ENCODE data around the gene VPS51. TPM values are rescaled to one million over a fixed set of nuclear protein-coding genes. Genes with fewer than 3 reads are reported as not detected.
A peak's percentile ranks its signal among the peaks of the same experiment; 100 is the strongest.

VPS51 gene
- total and polyA plus RNA-seq, 2 donors = 107 to 167 TPM

DNA sequence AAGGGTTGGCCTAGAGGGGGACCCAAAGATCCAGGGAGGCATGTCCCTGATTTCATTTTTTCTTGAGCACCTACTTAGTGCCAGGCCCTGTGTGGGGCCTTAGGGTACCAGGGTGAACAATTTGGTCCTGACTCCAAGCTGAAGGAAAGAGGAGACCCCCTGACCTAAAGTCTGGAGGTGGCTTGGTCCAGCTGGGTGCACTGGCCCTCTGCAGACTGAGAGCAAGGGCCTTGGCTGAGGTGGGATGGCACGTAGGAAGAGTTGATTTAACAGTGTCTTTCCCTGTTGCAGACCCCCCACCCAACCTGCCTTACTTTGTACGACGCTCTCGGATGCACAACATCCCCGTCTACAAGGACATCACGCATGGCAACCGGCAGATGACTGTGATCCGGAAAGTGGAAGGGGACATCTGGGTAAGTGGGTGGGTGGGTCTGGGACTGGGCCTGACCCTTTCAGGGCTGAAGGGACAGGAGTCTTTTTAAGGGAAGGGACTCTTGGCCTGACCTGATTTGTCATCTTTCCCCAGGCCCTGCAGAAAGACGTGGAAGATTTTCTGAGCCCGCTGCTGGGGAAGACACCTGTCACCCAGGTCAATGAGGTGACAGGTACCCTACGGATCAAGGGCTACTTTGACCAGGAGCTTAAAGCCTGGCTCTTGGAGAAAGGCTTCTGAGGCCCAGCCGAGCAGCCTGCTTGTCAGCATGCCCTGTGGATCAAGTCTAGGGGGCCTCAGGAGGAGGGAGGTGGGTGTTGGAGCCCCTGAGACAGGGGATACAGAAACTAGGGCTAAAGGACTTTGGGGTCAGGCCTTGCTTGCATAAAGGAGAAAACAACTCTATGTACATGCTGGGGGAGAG is 29.4 kb downstream of the VPS51 start:
- Histone ChIP-seq H3K4me3 (ENCODE audit: low read depth, low read length) (no peak overlapping the region), H3K27ac (ENCODE audit: low read depth) (no peak overlapping the region), H3K36me3 (ENCODE audit: insufficient read depth) (peaks cover 7% of the 10 kb centered on the region), H3K4me1 (ENCODE audit: insufficient read depth) (no peaks in the 10 kb centered on the region)
- DNase-seq (ENCODE audit: extremely low spot score) = no peak
- WGBS = 89% methylated on average over 12 of the region's 12 CpGs

DNA sequence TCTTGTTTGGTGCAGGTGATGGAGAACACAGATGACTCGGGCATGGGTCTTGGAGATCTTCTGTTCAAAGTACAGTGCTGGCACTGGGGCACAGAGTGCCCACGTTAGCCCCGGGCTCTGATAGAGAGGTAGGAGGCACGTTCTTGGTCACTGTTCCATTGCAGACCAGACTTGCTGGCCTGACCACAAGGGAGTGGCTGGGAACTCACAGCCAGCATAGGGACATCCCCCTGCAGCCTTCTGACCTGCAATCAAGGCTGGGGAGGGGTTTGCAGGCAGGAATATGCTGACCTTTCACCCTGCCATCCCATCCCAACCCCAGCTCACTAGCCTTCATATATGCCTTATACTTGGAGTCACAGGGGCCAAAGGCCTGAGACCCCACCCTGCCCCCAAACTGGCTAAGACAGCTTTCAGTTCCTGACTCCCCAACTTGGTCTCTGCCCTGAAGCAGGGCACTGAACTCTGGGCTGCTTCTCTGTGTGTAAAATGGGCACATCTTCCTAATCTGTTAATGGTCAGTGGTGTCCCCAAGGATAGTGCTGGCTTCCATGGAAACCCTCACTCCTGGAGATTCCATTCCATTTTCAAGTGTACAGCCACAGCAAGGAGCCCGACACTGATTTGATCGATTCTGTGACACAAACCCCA is 30.7 kb downstream of the VPS51 start:
- Histone ChIP-seq H3K4me3 (ENCODE audit: low read depth, low read length) (no peak overlapping the region), H3K36me3 (ENCODE audit: insufficient read depth) (peaks cover 11% of the 10 kb centered on the region), H3K4me1 (ENCODE audit: insufficient read depth) (no peaks in the 10 kb centered on the region), H3K27ac (ENCODE audit: low read depth) (no peak overlapping the region)
- 75% methylated on average over 6 of the region's 6 CpGs for WGBS
- no peak for DNase-seq (ENCODE audit: extremely low spot score)

DNA sequence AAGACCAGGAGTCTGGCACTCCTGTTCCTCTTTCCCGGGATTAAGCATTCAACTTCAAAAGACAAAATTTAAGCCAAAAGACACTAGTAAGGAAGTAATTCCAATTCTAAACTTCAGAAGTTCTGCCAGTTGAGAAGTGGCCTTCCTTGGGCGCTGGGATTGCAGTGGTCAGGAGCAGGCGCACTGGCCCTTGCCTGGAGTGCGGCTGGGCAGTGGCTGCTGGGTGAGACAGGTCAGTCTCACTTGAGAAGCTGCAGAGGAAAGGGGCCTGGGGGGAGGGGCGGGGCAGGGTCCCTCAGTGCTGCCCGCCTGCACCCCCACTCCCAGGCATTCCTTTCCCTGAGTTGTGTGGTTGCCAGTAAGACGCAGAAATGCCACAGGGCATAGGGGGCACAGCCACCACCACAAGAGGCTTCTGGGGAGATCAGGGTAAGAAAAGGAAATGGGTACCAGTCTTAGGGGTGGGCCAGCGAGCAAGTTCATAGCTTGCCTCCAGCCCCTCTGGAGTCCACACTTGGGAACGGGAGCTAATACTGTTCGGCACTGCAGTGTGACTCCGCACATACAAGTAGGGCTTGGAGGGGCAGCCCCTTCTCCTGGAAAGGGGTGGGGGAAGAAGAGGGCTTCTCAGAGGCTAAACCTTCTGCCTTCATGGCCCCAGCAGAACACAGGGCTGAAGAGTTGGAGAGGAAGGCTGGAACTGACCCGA is 31.6 kb downstream of the VPS51 start:
- 77% methylated on average over 12 of the region's 12 CpGs for WGBS
- H3K36me3 ChIP-seq (ENCODE audit: insufficient read depth) = peaks cover 11% of the 10 kb centered on the region
- H3K4me3 ChIP-seq (ENCODE audit: low read depth, low read length) = no peak overlapping the region
- no peak for DNase-seq (ENCODE audit: extremely low spot score)
- H3K4me1 ChIP-seq (ENCODE audit: insufficient read depth) = no peaks in the 10 kb centered on the region
- no peak overlapping the region for H3K27ac ChIP-seq (ENCODE audit: low read depth)

DNA sequence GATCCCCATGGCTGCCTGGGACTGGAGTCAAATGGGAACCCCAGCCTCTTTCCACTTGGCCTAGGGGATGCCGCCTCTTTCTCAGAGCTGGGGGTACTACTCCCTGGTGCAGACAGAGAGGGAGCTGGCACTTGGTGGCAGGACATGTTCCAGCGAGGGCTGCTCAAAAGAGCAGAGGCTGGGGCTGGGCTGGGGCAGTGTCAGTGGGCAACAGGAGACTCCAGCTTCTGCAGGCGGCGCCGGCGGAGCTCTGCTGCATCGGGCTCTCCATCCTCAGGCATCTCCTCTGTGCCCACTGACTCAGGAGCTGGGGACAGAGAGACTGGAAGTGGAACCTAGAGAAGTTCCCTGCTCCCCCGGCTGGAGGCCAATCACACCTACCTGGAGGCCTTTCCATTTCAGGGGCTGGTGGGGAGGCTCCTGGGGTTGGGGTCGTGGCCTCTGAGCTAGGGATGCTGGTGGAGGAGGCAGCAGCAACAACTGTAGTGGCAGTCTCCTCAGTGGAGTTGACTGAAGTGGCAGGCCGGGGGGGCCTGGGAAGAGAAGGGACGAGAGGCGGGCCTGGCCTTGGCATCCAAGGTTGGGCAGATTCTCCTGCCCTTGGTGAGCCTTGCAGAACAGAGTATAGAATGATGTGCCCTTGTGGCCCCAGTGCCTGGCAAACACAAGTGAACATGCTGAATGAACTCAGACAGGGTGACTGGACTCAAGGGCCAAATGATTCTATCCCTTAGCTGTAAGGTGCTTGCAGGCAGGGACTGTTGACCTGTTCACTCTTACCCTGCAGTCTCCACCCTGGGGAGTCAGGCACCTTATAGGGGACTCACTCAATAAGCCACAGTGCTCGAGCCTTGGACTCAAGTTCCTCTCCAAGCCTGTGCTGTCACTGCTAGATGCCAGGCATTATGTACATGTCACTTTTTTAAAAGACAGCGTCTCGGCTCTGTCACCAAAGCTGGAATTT is 32.5 kb downstream of the VPS51 start:
- 86% methylated on average over 15 of the region's 15 CpGs for WGBS
- DNase-seq (ENCODE audit: extremely low spot score) = no peak
- no peak overlapping the region for H3K4me3 ChIP-seq (ENCODE audit: low read depth, low read length)
- no peaks in the 10 kb centered on the region for H3K4me1 ChIP-seq (ENCODE audit: insufficient read depth)
- no peak overlapping the region for H3K27ac ChIP-seq (ENCODE audit: low read depth)
- H3K36me3 ChIP-seq (ENCODE audit: insufficient read depth) = peaks cover 11% of the 10 kb centered on the region

DNA sequence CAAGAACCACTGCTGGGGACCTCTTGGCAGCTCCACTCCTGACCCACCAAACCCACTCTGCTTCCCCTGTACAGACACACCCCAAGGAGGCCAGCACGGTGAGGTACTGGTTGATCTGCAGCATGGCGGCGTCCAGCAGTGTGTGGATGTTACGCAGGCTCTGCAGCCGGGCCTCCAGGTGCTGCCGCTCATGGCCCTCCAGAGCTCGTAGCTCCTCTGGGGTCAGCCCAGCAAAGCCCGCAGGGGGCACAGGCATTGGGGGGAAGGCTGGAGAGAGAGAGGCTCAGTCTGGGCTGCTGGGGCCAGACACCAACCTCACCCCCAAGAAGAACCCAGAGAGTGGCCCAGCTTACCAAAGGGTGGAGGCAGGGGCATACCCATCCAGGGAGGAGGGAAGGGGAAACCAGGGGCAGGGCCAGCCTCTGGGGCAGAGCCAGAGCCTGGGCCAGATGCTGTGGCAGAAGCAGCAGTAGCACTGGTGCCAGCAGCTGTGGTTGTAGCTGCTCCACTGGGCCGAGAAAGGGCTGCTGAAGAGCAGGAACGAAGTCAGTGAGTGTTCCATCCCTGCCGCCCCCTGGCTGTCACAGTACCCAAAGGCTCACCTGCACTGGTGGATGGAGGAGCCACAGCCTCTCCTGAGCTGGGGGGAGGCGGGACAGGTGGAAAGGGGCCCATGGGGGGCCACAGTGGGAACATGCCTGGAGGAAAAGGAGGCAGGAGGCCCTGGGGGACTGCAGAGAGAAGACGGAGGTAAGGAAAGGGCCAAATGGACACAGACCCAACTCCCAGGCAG is 33.8 kb downstream of the VPS51 start:
- Histone ChIP-seq H3K27ac (ENCODE audit: low read depth) (no peak overlapping the region), H3K4me1 (ENCODE audit: insufficient read depth) (no peaks in the 10 kb centered on the region), H3K36me3 (ENCODE audit: insufficient read depth) (peaks cover 11% of the 10 kb centered on the region), H3K4me3 (ENCODE audit: low read depth, low read length) (no peak overlapping the region)
- WGBS = 86% methylated on average over 13 of the region's 13 CpGs
- no peak for DNase-seq (ENCODE audit: extremely low spot score)

DNA sequence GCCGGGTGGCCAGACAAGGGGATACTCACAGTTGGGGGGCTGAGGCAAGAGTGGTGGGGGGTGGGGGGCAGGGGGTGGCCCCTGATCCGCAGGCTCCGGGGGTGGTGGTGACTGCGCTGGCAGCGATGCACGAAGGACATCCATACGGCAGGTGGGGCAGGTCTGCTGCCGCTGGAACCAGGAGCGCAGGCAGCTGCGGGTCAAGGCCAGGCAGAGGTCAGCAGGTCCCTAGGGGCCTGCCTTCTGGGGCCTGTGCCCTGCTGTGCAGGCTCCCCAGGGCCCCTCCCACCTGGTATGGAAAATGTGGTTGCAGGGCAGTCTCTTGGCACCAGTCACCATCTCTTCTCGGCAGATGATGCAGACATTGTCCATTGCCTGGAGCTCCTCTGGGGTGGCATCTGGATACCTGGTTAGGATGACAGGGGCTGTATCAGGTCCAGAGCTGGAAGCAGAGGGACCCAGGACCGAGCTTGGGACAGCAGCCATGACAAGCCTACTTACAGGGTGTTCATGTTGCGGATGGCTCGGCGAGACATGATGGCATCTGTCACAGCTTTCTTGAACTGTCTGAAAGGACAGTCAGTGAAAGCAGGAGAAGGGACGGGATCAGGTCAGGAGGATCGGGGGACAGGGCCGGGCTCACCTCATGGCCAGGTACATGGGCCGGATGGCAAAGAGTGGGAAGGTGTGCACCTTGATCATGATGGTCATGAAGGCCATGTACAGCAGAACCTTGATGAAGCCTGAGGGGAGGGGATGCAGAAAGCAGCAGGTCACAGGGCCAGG is 34.8 kb downstream of the VPS51 start:
- no peaks in the 10 kb centered on the region for H3K4me1 ChIP-seq (ENCODE audit: insufficient read depth)
- no peak for DNase-seq (ENCODE audit: extremely low spot score)
- peaks cover 11% of the 10 kb centered on the region for H3K36me3 ChIP-seq (ENCODE audit: insufficient read depth)
- H3K4me3 ChIP-seq (ENCODE audit: low read depth, low read length) = no peak overlapping the region
- 89% methylated on average over 19 of the region's 19 CpGs for WGBS
- no peak overlapping the region for H3K27ac ChIP-seq (ENCODE audit: low read depth)

DNA sequence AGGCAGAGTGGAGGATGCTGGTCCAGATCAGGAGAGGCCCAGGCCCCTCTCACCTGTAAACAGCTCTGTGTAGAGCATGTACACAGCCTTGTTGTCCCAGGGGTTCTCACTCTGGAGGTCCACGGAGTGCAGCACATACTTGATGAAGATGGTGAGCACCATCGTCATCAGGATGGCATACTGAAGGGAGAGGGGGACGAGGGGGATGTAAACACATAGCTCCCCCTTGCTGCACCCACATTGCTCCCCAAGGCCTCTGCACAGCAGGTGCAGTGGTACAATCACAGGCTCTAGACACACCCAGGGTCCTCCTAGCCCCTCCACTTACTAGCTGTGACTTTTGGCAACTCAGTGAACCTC is 35.4 kb downstream of the VPS51 start:
- no peak overlapping the region for H3K27ac ChIP-seq (ENCODE audit: low read depth)
- no peaks in the 10 kb centered on the region for H3K4me1 ChIP-seq (ENCODE audit: insufficient read depth)
- peaks cover 11% of the 10 kb centered on the region for H3K36me3 ChIP-seq (ENCODE audit: insufficient read depth)
- 86% methylated on average over 3 of the region's 3 CpGs for WGBS
- no peak overlapping the region for H3K4me3 ChIP-seq (ENCODE audit: low read depth, low read length)
- DNase-seq (ENCODE audit: extremely low spot score) = no peak

DNA sequence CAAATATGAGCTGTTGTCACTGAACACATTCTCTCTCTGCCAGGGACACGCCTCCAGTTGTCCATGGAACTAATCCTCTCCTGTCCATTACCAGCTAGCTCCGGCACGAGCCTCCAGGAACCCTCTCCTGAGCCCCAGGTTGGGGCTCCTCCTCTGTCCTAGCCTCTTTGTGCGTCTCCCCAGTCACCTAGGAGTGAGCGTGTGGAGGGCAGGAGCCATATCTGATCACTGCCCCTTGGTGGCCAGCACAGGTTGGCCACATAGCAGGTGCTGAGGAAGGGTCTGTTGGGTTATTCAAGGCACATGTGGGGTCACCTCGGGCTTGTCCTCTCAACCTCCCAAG is 35.9 kb downstream of the VPS51 start:
- Histone ChIP-seq H3K4me3 (ENCODE audit: low read depth, low read length) (no peak overlapping the region), H3K36me3 (ENCODE audit: insufficient read depth) (peaks cover 11% of the 10 kb centered on the region), H3K4me1 (ENCODE audit: insufficient read depth) (no peaks in the 10 kb centered on the region), H3K27ac (ENCODE audit: low read depth) (no peak overlapping the region)
- no peak for DNase-seq (ENCODE audit: extremely low spot score)
- WGBS = 78% methylated on average over 6 of the region's 6 CpGs

DNA sequence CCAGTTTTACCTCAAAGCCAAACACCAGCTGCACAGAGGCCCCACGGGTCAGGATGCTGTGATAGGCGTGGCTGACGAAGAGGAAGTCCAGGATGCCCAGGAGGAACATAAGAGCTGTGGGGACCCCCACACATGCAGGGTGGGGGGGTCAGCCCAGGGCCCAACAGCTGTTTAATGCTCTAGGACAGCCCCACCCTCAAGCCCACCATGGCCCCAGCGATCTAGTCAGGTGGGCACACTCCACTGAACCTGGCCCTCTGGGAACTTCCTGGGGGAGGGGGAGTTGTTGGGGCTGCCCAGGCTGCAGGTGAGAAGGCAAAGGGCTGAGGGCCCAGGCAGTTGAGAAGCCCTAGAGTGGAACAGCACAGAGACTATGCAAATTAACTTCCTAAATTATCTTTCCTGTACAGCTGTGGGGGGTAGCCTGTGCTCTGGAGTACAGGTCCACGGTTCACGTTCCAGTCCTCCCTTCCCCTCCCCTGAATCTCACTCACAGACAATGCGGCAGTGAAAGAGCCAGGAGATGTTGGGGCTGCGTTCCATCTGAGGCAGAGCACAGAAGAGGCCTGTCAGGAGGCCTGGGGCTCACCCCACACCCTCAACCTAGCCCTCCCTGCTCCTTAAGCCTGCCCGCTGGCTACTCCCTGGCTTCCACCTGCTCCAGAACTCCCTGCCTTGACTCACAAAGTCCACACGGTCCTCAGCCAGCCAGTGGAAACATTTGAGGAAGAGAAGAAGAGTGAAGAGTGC is 36.4 kb downstream of the VPS51 start:
- no peak overlapping the region for H3K4me3 ChIP-seq (ENCODE audit: low read depth, low read length)
- no peaks in the 10 kb centered on the region for H3K4me1 ChIP-seq (ENCODE audit: insufficient read depth)
- 73% methylated on average over 10 of the region's 10 CpGs for WGBS
- DNase-seq (ENCODE audit: extremely low spot score) = no peak
- peaks cover 11% of the 10 kb centered on the region for H3K36me3 ChIP-seq (ENCODE audit: insufficient read depth)
- no peak overlapping the region for H3K27ac ChIP-seq (ENCODE audit: low read depth)

DNA sequence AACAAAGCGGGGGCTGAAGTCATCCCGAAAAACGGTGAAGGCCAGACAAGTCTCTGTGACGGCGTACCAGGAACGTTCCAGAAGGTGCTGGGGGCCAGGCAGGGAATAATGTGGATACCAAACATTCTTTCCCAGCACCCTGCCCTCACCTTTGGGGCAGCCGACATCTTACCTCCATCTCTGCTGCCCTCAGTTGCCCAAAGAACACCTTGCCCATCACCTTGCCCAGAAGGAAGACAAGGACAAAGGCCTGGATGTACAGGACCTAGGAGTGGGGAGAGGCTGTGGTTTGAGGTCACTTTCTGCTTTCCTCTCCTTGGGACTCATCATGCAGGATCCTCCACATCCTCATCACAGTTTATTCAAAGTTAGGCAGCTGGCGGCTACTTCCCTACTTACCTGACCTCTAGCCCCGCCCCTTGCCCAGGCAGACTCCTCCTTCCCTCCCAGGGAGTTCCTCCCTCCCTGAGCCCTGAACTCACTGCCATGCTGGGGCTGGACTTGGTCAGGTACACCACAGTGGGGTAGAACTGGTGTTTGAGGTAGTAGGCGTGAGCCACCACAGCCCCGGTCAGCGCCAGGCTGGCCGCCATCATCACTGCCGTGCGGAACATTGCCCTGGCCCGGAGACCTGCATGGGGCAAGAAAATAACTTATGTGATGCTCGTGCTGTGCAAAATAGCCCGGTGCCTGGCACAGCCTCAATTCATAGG is 37.1 kb downstream of the VPS51 start:
- Histone ChIP-seq H3K4me1 (ENCODE audit: insufficient read depth) (no peaks in the 10 kb centered on the region), H3K27ac (ENCODE audit: low read depth) (no peak overlapping the region), H3K4me3 (ENCODE audit: low read depth, low read length) (peak overlapping the region; percentile 87), H3K36me3 (ENCODE audit: insufficient read depth) (peaks cover 11% of the 10 kb centered on the region)
- DNase-seq (ENCODE audit: extremely low spot score) = no peak
- WGBS = 41% methylated on average over 18 of the region's 18 CpGs

DNA sequence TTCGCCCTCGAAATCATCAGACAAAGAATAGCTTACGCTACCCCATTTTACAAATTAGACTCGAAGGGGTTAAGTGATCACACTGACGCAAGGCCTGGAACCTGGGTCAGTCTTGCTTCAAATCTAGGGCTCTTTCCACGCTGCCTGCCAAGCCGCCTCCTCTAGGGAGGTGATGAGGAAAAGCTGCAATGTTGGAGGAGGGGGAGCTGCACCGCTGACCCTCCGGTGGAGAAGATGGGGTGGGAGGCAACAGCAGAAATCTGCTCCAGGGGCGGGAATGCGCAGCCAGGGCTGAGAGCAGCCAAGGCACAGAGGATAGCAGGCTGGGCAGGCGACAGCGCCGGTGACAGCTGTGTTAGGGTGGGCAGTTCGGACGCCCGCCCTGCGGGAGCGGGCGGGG is 37.7 kb downstream of the VPS51 start:
- Histone ChIP-seq H3K4me3 (ENCODE audit: low read depth, low read length) (peak overlapping the region; percentile 87), H3K27ac (ENCODE audit: low read depth) (peak overlapping the region; percentile 94), H3K4me1 (ENCODE audit: insufficient read depth) (no peaks in the 10 kb centered on the region), H3K36me3 (ENCODE audit: insufficient read depth) (peaks cover 11% of the 10 kb centered on the region)
- DNase-seq (ENCODE audit: extremely low spot score) = no peak
- 1% methylated on average over 20 of the region's 20 CpGs for WGBS

All from urinary bladder (tissue), 4 donors.